Sigmoid colon (tissue), 3 donors: ENCODE results near the gene FZD1.

Experiments
- CTCF ChIP-seq, 4 experiments: fragments of 450-650 bp in 3 of 4; fragments of 200-600 bp in 1 of 4; IDR thresholded peaks; one replicate each; pipeline ENCODE4 v1.5.1; 2016 to 2019; ENCODE audit warnings: antibody characterized with exemption in 4 of 4, mild to moderate bottlenecking in 3 of 4, moderate library complexity in 2 of 4
- POLR2A ChIP-seq, 2 donors: fragments of 450-650 bp; IDR thresholded peaks; one replicate each; pipeline ENCODE4 v1.6.1; 2016; ENCODE audit warnings: antibody characterized with exemption in 2 of 2, mild to moderate bottlenecking in 2 of 2, moderate library complexity in 2 of 2

- TF ChIP-seq CTCF (IDR thresholded peaks at IDR 0.05) (no peak), POLR2A (IDR thresholded peaks at IDR 0.05) (no peak)
These were observed 25.0 kb upstream of the FZD1 start for GRCh38 chr7:91239171-91239604.
